Prostate gland (tissue), 2 donors: Measurements from ENCODE around the gene NUDCD3.

ENCODE experiments used
- POLR2A ChIP-seq: fragments of 450-650 bp; IDR thresholded peaks from one replicate; pipeline ENCODE4 v1.6.1; 2016; ENCODE audit warnings: antibody characterized with exemption, mild to moderate bottlenecking
- POLR2AphosphoS5 ChIP-seq: sonication (generic); formaldehyde crosslinking; IDR thresholded peaks from one replicate; pipeline ENCODE4 v1.6.1; 2017; ENCODE audit warnings: antibody characterized with exemption
- TF ChIP-seq, protein P1 (sequence below), 4 experiments: fragments of 200-600 bp in 2 of 4; fragments of 450-650 bp in 2 of 4; sonication (generic) in 2 of 4; IDR thresholded peaks; 1 replicate in 3 of 4; 2 replicates in 1 of 4; pipeline ENCODE4 v1.5.1; 2016 to 2019; ENCODE audit warnings: antibody characterized with exemption in 4 of 4, mild to moderate bottlenecking in 2 of 4, moderate library complexity in 2 of 4

DNA sequence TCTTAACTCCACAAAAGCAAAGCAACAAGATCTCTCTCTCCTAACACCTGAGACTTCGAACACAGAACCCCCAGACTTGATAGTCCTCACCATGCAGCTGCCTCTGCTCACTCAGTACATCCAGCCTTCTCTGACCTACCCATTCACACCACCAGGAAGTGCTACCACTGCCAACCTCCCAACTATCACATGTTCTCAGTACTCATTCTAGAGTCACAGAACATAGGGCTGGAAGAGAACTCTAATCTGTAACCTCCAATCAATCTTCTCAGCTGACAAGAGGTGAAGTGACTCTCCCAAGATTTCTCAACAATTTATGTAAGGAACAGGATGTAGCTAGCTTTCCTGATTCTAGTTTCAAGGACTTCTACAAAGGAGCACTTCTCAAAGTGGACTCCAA lies 3.8 kb downstream of the NUDCD3 start:
- TF ChIP-seq, protein P1, sequence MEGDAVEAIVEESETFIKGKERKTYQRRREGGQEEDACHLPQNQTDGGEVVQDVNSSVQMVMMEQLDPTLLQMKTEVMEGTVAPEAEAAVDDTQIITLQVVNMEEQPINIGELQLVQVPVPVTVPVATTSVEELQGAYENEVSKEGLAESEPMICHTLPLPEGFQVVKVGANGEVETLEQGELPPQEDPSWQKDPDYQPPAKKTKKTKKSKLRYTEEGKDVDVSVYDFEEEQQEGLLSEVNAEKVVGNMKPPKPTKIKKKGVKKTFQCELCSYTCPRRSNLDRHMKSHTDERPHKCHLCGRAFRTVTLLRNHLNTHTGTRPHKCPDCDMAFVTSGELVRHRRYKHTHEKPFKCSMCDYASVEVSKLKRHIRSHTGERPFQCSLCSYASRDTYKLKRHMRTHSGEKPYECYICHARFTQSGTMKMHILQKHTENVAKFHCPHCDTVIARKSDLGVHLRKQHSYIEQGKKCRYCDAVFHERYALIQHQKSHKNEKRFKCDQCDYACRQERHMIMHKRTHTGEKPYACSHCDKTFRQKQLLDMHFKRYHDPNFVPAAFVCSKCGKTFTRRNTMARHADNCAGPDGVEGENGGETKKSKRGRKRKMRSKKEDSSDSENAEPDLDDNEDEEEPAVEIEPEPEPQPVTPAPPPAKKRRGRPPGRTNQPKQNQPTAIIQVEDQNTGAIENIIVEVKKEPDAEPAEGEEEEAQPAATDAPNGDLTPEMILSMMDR (IDR thresholded peaks at IDR 0.05), result no peak
- TF ChIP-seq POLR2A, result no peak
- TF ChIP-seq POLR2AphosphoS5, result no peak
